22Rv1 (cell line): ENCODE results near the gene ATG9B.

Experiments used
- CTCF ChIP-seq: fragments of 450-650 bp; IDR thresholded peaks from 2 replicates; pipeline ENCODE4 v1.5.1; 2017; ENCODE audit warnings: mild to moderate bottlenecking
- ZFX ChIP-seq: fragments of 450-650 bp; IDR thresholded peaks from 2 replicates; pipeline ENCODE4 v1.6.1; 2017; ENCODE audit warnings: antibody characterized with exemption, borderline replicate concordance

- TF ChIP-seq CTCF (no peak), ZFX (no peak)
These were observed 53.9 kb downstream of the ATG9B start for GRCh38 chr7:150970424-150970823.
